ENCODE measurements around the gene USP15.

DNA sequence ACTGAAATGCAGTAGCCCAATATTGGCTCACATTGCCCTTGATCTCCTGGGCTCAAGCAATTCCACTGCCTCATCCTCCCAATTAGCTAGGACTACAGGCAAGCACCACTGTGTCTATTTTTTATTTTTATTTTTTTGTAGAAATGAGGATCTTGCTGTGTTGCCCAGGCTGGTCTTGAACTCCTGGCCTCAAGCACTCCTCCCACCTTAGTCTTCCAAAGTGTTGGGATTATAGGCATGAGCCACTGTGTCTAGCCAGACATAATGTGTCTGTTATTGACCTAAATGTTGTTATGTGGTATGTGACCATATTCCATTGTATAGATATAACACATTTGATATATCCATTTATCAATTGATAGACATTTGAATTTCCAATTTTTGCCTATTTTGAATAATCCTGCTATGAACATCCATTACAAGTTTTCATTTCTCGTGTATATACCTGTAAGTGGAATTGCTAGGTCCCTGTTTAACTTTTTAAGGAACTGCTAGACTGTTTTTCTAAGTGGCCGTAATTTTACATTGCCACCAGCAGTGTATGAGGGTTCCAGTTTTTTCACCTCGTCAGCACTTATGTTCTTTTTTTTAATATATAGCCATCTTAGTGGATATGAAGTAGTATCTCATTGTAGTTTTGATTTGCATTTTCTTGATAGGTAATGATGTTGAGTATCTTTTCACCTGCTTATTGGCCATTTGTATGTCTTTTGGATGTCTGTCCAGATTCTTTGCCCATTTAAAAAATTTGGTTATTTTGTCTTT is 9.4 kb downstream of the USP15 start:
- TF ChIP-seq, protein P1, sequence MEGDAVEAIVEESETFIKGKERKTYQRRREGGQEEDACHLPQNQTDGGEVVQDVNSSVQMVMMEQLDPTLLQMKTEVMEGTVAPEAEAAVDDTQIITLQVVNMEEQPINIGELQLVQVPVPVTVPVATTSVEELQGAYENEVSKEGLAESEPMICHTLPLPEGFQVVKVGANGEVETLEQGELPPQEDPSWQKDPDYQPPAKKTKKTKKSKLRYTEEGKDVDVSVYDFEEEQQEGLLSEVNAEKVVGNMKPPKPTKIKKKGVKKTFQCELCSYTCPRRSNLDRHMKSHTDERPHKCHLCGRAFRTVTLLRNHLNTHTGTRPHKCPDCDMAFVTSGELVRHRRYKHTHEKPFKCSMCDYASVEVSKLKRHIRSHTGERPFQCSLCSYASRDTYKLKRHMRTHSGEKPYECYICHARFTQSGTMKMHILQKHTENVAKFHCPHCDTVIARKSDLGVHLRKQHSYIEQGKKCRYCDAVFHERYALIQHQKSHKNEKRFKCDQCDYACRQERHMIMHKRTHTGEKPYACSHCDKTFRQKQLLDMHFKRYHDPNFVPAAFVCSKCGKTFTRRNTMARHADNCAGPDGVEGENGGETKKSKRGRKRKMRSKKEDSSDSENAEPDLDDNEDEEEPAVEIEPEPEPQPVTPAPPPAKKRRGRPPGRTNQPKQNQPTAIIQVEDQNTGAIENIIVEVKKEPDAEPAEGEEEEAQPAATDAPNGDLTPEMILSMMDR (IDR thresholded peaks at IDR 0.05; ENCODE audit: poor library complexity): no peak
- TF ChIP-seq EZH2 (IDR thresholded peaks at IDR 0.05; ENCODE audit: borderline replicate concordance) (no peak), EZH2phosphoT487 (IDR thresholded peaks at IDR 0.05; ENCODE audit: low read depth, severe bottlenecking, unreplicated experiment) (no peak)
